ENCODE data around the gene ATF7IP. TPM values are rescaled to one million over a fixed set of nuclear protein-coding genes. Genes with fewer than 3 reads are reported as not detected.
A peak's percentile ranks its signal among the peaks of the same experiment; 100 is the strongest.

Gene ATF7IP
- total RNA-seq, 1 donor from 2014 or later: 212 TPM

- H3K4me3 Mint-ChIP-seq: peak overlapping the region; percentile 19
- no peaks in the 10 kb centered on the region for H3K4me1 Mint-ChIP-seq
- H3K27ac Mint-ChIP-seq (ENCODE audit: unreplicated experiment): no peak overlapping the region
- no peak for DNase-seq (ENCODE audit: low read depth, low spot score)
- no peak for TF ChIP-seq CTCF (conservative IDR thresholded peaks at IDR 0.05)
- no peaks in the 10 kb centered on the region for H3K9me3 Mint-ChIP-seq
- H3K36me3 Mint-ChIP-seq (ENCODE audit: low read depth): peaks cover 62% of the 10 kb centered on the region
- H3K27me3 Mint-ChIP-seq (ENCODE audit: low read depth): no peaks in the 10 kb centered on the region
Measured at GRCh38 chr12:14481201-14481600, 115.7 kb downstream of the ATF7IP start.

- Mint-ChIP-seq H3K36me3 (ENCODE audit: low read depth) (peaks cover 70% of the 10 kb centered on the region), H3K4me3 (no peak overlapping the region), H3K9me3 (no peaks in the 10 kb centered on the region), H3K4me1 (no peaks in the 10 kb centered on the region), H3K27ac (ENCODE audit: unreplicated experiment) (no peak overlapping the region), H3K27me3 (ENCODE audit: low read depth) (no peaks in the 10 kb centered on the region)
- no peak for TF ChIP-seq CTCF (conservative IDR thresholded peaks at IDR 0.05)
- DNase-seq (ENCODE audit: low read depth, low spot score): no peak
Measured at GRCh38 chr12:14482361-14482760, 116.9 kb downstream of the ATF7IP start.

GRCh38 chr12:14482886-14483285, 117.4 kb downstream of the ATF7IP start:
- H3K36me3 Mint-ChIP-seq (ENCODE audit: low read depth): peaks cover 70% of the 10 kb centered on the region
- peaks cover 3% of the 10 kb centered on the region for H3K9me3 Mint-ChIP-seq
- no peak overlapping the region for H3K4me3 Mint-ChIP-seq
- DNase-seq (ENCODE audit: low read depth, low spot score): no peak
- TF ChIP-seq CTCF (conservative IDR thresholded peaks at IDR 0.05): no peak
- H3K27me3 Mint-ChIP-seq (ENCODE audit: low read depth): no peaks in the 10 kb centered on the region
- H3K27ac Mint-ChIP-seq (ENCODE audit: unreplicated experiment): no peak overlapping the region
- H3K4me1 Mint-ChIP-seq: no peaks in the 10 kb centered on the region

GRCh38 chr12:14495326-14495725, 129.8 kb downstream of the ATF7IP start:
- Mint-ChIP-seq H3K9me3 (peaks cover 16% of the 10 kb centered on the region), H3K27me3 (ENCODE audit: low read depth) (no peaks in the 10 kb centered on the region), H3K4me1 (no peaks in the 10 kb centered on the region), H3K36me3 (ENCODE audit: low read depth) (peaks cover 67% of the 10 kb centered on the region), H3K4me3 (no peak overlapping the region), H3K27ac (ENCODE audit: unreplicated experiment) (no peak overlapping the region)
- TF ChIP-seq CTCF (conservative IDR thresholded peaks at IDR 0.05): no peak
- DNase-seq (ENCODE audit: low read depth, low spot score): no peak

- Mint-ChIP-seq H3K9me3 (no peaks in the 10 kb centered on the region), H3K4me1 (no peaks in the 10 kb centered on the region), H3K27me3 (ENCODE audit: low read depth) (no peaks in the 10 kb centered on the region), H3K4me3 (no peak overlapping the region), H3K27ac (ENCODE audit: unreplicated experiment) (no peak overlapping the region), H3K36me3 (ENCODE audit: low read depth) (peaks cover 22% of the 10 kb centered on the region)
- no peak for DNase-seq (ENCODE audit: low read depth, low spot score)
- no peak for TF ChIP-seq CTCF (conservative IDR thresholded peaks at IDR 0.05)
Measured at GRCh38 chr12:14505626-14506596, 140.4 kb downstream of the ATF7IP start.
